GM18951 (cell line): Measurements from ENCODE around the gene SPTBN4.
"Not testable (repeated sequence)": the region's sequence is repeated elsewhere in the genome, so short reads cannot be mapped to it uniquely, and the experiment has no call there.

Source experiments
- POLR2A ChIP-seq: IDR thresholded peaks from 4 replicates; pipeline ENCODE4 v1.6.1; 2011; ENCODE audit warnings: mild to moderate bottlenecking; ENCODE audit not compliant: insufficient read length, insufficient read depth; ENCODE audit errors: extremely low read depth
- in situ Hi-C: fragments of 300-500 bp; cut with MboI; formaldehyde crosslinking; loops from one replicate; pipeline ENCODE4 v1.12.0; 2022; ENCODE audit warnings: low sequenced_read_pairs, mixed read lengths, inconsistent platforms; ENCODE audit not compliant: unreplicated experiment

Gene SPTBN4

DNA sequence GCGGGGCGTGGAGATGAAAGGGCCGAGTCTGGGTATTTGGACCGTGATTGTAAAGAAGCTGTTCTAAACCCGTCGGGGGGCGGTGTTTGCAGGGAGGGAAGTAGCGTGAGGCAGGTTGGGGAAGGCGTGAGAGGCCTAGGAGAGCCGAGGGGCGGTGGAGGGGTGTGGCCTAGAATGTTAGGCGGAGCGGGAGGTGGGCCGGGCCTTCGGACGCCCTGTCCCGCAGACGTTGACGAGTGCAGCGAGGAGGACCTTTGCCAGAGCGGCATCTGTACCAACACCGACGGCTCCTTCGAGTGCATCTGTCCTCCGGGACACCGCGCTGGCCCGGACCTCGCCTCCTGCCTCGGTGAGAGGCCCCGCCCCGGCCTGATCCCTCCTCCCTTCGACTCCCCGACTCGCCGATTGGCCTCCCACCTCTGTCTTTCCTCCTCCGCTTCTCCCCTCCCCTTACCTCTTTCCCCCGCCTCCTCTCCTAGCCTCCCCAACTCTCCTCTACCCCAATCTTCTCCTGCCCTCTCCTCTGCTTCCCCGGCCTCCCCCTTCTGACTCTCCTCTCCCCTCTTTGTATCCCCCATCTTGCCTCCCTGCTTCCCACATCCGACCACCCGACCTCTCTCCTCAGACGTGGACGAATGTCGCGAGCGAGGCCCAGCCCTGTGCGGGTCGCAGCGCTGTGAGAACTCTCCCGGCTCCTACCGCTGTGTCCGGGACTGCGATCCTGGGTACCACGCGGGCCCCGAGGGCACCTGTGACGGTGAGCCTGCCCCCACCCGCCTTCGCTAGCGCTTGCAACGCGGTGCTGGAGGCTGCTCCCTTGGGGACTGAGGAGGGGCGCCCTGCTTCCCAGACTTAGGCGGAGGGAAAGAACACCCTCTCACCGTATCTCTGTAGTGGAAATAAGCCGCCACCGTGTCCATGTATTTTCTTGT lies 147.2 kb downstream of the SPTBN4 start:
- peak; percentile 44 for TF ChIP-seq POLR2A
- in situ Hi-C loops, result no loop called here

DNA sequence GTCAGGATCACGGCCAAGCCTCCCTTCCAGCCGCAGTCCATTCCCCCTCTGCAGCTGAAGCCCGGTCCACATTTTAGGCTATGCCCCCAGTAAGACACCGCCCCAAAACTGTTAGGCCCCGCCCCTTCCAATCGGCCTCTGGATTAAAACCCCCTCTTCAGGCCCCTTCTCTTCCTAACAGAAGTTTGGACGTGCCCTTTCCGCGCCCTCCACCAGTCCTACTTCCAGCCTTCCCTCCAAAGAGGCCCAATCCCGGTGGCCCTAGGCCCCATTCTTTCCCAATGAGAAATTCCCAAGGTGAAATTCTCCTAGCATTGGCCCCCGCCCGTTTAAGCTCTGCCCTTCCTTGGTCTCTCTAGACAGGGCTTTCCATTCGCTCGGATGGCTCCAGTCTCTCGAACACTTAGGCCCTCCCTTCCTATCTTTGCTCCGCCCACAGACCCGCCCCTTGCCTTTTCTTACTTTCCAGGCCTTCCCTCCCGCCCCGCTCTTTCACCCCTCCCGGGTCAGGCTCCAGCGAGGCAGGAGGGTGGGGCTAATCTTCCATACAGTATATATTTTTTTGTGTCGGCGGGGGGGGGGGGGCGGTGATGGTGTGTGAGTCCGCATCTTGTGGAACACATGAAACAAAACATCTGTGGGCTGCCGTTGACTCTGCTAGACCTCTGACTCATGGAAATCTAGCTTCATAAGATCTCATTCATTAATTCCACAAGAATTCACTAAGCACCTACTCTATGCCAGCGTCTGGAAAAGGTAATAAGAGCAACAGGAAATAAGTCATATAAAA lies 148.0 kb downstream of the SPTBN4 start:
- no peak for TF ChIP-seq POLR2A

DNA sequence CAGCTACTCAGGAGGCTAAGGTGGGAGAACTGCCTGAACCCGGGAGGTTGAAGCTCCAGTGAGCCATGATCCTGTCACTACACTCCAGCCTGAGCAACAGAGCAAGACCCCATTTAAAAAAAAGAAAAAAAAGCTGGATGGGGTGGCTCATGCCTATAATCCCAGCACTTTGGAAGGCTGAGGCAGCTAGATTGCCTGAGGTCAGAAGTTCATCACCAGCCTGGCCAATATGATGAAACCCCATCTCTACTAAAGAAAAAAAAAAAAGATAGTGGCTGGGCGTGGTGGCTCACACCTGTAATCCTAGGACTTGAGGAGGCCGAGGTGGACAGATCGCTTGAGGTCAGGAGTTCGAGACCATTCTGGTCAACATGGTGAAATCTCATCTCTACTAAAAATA lies 149.4 kb downstream of the SPTBN4 start:
- no peak for TF ChIP-seq POLR2A
- in situ Hi-C loops, result no loop called here

More for the DNA sequence above, 148.0 kb downstream of the SPTBN4 start:
- in situ Hi-C loops, result no loop called here

DNA sequence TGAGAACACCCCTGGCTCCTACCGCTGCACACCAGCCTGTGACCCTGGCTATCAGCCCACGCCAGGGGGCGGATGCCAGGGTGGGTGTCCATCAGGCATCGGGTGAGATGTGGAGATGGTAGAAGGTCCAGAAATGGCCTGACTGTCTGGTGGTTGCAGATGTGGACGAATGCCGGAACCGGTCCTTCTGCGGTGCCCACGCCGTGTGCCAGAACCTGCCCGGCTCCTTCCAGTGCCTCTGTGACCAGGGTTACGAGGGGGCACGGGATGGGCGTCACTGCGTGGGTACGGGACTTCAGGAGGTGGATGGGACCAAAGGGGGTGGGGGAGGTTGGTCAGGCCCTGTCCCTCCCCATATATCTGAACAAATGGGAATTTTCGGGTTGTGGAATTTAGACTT lies 150.1 kb downstream of the SPTBN4 start:
- TF ChIP-seq POLR2A, result no peak
- in situ Hi-C loops, result no loop called here

DNA sequence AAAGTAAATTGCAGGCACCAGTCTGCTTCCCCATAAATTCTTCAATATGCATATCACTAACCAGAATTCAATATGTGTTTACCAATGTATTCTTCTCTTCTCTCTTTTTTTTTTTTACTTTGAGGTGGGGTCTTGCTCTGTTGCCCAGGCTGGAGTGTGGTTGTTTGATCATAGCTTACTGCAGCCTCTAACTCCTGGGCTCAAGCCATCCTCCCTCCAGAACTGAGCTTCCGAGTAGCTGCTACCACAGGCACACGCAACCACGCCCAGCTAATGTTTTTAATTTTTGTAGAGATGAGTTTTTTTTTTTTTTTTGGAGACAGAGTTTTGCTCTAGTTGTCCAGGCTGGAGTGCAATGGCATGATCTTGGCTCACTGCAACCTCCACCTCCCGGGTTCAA lies 151.2 kb downstream of the SPTBN4 start:
- no peak for TF ChIP-seq POLR2A
- in situ Hi-C loops, result no loop called here

DNA sequence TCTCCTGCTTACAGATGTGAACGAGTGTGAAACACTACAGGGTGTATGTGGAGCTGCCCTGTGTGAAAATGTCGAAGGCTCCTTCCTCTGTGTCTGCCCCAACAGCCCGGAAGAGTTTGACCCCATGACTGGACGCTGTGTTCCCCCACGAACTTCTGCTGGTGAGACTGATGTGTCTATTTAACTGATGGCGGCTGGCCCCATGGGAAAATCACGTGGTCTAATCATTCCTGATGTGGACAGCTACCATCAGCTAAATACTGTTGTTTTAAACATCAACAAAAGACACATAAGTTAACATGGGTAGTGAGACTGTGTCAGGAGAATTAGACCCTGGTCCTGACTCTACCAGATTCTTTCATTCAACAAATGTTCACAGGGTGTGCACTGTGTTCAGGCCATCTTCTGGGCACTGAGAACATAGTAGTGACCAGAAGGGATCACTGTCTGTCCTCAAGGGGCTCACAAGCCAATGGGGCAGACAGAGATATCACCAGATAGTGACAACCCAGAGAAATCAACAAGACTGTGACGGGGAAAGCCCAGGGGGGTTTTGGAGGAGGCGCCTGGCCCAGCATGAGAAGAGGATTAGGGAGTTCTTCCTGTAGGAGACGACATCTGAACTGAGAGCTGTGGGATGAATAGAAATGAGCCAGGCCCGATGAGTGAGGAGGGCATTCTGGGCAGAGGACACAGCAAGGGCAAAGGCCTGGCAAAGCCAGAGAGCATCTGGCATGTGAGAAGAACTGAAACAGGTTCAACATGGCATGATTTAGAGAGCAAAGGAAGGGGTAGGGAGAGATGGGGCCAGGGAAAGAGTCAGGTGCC lies 152.7 kb downstream of the SPTBN4 start:
- in situ Hi-C loops, result no loop called here
- no peak for TF ChIP-seq POLR2A

DNA sequence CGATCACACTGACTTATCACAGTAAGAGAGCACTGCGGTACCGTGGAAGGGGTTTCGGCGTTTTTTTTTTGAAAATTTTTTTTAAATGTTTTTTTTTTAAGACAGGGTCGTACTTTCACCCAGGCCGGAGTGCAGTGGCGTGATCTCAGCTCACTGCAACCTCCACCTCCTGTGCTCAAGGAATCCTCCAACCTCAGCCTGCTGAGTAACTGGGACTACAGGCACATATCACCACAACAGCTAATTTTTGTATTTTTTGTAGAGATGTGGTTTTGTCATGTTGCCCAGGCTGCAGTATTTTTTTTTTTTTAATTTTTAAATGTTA lies 153.3 kb downstream of the SPTBN4 start:
- no peak for TF ChIP-seq POLR2A
- in situ Hi-C loops, result no loop called here

DNA sequence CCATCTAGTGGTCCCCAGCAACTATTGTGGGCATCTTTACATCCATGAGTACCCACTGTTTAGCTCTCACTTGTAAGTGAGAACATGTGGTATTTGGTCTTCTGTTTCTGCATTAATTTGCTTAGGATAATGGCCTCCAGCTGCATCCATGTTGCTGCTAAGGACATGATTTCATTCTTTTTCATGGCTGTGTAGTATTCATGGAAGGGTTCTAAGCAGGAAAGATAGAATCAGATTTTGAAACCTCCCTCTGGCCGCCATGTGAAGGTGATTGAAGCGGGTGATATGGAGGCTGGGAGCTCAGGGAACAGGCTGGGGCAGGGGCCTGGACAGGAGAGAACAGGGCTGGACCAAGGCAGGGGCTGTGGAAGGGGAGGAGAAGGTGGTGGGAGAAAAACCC lies 154.5 kb downstream of the SPTBN4 start:
- in situ Hi-C loops, result no loop called here
- no peak for TF ChIP-seq POLR2A

DNA sequence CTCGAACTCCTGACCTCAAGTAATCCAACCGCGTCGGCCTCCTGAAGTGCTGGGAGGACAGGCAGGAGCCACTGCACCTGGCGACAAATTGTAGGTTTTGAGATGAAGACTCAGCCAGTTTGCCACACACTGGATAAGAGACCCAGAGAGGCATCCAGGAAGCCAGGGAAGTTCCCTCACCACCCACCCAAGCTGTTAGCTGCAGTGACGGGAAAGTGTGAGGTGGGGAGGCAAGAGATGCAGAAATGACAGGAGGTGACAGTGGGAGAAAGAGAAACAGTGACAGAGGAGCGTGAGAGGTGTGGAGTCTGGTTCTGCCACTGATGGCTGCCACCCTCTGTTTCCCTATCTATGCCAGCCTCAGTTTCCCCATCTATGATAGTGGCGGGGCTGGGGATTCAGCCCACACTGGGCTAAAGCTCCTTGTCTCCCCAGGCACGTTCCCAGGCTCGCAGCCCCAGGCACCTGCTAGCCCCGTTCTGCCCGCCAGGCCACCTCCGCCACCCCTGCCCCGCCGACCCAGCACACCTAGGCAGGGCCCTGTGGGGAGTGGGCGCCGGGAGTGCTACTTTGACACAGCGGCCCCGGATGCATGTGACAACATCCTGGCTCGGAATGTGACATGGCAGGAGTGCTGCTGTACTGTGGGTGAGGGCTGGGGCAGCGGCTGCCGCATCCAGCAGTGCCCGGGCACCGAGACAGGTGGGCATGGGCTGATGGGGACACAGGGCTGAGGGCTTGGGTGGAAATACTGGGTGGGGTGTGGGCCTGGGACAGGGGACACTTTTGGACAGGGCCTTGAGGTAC lies 155.4 kb downstream of the SPTBN4 start:
- no peak for TF ChIP-seq POLR2A
- in situ Hi-C loops, result no loop called here

DNA sequence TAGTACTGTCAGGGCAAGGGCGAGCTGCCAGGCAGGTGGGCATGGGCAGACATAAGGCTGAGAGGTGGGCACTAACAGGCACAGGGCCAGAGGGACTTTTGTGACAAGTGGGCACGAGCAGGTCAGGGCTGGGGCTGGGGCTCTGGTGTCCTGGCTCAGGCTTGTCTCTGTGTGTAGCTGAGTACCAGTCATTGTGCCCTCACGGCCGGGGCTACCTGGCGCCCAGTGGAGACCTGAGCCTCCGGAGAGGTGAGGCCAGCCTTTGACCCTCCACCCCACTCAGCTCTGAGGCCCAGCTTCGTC lies 155.9 kb downstream of the SPTBN4 start:
- in situ Hi-C loops, result no loop called here
- no peak for TF ChIP-seq POLR2A

DNA sequence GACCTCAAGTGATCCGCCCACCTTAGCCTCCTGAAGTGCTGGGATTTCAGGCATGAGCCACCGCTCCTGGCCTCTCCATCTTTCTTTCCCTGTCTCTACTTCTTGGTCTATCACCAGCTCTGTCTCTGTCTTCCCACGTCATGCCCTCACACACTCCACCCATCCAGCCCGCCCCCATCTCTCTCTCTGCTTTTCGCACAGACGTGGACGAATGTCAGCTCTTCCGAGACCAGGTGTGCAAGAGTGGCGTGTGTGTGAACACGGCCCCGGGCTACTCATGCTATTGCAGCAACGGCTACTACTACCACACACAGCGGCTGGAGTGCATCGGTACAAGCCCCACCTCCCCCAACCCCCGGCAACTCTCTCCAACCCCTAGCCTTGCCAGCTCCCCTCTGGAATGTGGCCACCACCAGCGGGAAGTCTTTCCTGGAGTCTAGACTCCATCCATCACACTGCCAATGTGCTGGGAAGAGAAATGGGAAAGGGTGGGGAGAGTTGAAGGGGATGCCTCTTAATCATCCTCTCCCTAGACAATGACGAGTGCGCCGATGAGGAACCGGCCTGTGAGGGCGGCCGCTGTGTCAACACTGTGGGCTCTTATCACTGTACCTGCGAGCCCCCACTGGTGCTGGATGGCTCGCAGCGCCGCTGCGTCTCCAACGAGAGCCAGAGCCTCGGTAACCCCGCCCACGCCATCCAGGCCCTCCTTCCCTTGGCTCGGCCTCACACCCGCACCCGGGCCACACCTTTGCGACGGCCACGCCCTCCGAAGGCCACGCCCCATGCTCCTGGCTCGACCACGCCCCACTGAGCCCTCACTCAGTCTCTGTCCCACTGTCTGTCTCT lies 156.8 kb downstream of the SPTBN4 start:
- in situ Hi-C loops, result no loop called here
- TF ChIP-seq POLR2A, result no peak

DNA sequence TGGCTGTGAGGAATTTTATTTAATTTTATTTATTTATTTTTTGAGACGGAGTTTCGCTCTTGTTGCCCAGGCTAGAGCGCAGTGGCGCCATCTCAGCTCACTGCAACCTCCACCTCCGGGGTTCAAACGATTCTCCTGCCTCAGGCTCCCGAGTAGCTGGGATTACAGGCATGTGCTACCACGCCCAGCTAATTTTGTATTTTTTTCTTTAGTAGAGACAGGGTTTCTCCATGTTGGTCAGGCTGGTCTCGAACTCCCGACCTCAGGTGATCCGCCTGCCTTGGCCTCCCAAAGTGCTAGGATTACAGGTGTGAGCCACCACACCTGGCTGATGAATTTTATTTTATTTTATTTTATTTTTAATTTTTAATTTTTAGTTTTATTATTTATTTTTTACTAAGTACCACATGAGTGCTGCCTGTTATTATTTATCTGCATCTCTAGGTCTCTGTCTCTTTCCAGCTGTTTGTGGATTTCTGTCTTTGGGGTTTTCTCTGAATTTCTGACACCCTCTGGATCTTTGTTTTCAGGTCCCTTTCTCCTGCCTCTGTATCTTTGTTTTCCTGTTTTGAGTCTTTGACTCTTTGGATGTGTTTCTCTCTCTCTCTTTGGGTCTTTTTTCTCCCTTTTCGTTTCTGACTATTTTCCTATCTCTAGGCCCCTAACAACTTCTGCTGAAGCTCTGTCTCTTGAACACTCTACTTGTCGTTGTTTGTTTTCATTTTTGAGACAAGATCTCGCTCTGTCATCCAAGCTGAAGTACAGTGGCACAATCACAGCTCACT lies 157.8 kb downstream of the SPTBN4 start:
- in situ Hi-C loops, result not testable (repeated sequence)
